Fibroblast of the conjunctiva (primary cell): ENCODE measurements around the gene ST6GALNAC6.
"Not testable (repeated sequence)": the region's sequence is repeated elsewhere in the genome, so short reads cannot be mapped to it uniquely, and the experiment has no call there.

Experiments
- DNase-seq: peaks from one replicate; pipeline ENCODE4 v3.0.0-alpha.2; 2010; ENCODE audit warnings: low read depth

ST6GALNAC6 gene

DNA sequence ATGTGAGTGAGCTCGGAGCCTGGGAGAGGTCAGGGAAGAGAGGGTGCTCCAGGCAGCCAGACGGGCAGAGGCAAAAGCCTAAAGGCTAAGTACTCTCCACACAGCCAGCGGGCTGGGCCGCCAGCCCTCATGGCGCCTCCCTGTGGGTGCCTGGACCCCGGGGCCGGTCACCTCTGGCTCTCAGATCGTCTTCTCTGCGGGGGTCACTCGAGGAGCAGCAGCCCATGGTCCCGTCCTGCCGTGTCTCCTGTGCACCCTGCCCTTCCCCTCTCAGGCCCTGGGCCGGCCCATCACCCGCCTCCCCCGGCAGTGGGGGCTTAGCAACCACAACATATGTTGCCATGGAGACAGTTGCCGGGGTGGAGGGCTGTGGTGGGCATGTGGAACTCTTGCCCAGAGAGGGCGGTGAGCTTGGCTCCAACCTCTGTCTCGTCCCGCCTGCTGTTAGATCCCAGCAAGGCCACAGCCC, 26.1 kb downstream of the ST6GALNAC6 start:
- DNase-seq: no peak

DNA sequence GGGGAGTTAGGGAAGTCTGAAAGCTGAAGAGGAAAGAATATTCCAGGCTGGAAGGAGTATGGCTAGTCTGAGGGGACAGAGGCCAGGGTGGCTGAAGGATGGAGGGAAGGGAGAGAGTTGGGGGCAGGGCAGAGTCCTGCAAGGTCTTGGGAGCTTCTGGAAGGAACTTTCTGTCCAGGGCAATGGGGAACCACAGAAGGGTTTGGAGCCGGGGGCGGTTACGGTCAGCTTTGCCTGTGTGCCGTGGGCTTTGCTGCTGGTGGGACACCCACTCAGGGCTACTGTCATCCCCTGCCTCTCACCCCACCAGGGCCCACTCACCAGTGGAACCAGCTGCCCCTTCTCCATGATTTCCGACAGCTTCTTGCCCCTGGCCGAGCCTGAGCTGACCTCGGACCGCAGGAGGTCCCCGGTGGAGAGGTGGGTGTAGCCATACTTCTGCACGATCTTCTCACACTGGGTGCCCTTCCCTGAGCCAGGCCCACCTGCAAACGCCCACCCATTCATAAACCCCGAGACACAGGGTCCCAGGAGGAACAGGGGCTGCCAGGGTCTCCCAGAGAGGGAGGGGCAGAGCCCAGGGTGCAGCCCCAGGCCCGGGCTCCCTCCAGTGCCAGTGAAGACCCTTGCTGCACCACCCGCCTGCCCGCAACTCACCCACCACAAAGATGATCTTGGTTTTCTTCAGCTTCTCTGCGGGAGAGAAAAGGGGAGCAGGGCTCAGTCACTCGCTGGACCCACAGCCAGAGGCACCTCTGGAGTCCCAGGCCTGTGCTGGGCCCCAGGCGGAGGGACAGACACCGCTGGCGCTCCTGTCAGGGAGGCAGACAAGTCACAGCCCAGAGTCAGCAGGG, 26.8 kb downstream of the ST6GALNAC6 start:
- DNase-seq: no peak

DNA sequence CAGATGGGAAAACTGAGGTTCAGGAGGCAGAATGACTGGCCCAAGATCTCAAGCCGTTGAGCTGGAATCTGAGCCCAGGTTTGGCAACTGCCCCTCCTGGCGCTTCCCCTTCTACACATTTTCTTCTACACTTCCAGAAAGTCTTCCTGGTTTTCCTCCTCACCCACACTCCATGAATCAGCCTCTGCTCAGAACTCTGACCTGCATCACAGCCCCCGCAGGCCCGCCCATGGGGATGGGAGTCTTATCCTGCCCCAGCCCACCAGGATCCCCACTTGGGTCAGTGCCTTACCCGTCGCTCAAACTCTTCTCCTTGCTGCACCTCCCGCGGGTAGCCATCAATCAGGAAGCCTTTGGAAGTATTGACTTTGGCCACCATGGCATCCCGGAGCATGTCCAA, 27.9 kb downstream of the ST6GALNAC6 start:
- no peak for DNase-seq

DNA sequence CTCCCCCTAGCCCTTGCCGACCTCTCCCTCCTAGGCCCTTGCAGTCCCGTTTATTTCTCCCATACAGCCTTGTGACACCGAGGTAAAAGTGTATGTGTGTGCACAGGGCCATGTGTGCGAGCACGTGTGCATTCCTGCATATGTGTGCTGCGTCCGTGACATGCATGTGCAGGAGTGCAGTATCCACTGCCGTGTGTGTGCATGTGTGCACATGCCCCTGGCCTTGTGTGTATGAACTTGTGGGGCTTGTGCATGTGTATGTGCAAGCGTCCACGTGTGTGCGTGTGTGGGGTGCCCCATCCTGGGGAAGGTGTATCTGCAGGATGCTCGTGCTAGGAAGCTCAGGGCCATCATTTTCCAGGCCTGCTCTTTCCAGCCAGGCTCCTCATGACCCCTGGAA, 28.5 kb downstream of the ST6GALNAC6 start:
- no peak for DNase-seq

DNA sequence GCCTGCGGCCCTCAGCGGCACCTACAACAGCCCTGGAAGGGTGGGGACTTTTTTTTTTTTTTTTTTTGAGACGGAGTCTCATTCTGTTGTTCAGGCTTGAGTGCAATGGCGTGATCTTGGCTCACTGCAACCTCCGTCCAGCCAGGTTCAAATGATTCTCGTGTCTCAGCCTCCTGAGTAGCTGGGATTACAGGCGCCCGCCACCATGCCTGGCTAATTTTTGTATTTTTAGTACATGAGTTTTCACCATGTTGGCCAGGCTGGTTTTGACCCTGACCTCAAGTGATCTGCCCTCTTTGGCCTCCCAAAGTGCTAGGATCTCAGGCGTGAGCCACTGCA, 29.3 kb downstream of the ST6GALNAC6 start:
- not testable (repeated sequence) for DNase-seq

DNA sequence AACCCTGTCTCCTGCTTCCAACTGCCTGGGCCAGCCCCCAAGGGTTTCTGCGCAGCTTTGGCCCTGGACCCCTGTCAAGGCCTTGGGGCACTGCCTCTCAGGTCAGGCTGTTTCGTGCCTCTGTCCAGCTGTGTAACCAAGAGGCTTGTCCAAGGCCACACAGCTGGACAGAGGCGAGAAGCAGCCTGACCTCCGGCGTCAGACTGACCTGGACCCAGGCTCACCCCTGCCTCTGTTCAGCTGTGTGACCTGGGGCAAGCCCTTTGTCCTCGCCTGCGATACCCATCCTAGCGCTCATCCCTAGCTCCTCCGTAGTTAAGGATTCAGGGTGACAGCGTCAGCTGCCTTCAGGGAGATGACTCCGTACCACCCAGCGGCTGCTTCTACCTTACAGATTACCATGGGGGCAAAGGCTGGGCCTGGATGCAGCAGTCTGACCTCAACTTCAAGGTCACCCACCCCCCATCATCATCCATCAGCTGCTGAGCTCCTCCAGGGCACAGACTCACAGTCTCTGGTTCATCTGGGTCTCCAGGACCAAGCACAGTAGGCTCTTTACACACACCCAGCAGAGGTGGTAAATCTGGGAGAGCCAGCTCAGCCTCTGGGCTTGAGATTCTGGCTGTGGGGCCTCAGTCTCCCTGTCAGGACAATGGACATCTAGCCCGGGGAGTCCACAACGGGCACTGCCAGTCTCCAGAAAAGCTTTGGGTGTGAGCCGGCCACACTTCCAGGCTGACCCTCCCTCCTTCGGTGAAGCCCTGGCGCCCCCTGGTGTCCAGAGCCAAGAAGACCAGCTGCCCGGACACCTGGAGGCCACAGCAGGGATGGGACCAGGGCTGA, 29.9 kb downstream of the ST6GALNAC6 start:
- peak; percentile 70 for DNase-seq

DNA sequence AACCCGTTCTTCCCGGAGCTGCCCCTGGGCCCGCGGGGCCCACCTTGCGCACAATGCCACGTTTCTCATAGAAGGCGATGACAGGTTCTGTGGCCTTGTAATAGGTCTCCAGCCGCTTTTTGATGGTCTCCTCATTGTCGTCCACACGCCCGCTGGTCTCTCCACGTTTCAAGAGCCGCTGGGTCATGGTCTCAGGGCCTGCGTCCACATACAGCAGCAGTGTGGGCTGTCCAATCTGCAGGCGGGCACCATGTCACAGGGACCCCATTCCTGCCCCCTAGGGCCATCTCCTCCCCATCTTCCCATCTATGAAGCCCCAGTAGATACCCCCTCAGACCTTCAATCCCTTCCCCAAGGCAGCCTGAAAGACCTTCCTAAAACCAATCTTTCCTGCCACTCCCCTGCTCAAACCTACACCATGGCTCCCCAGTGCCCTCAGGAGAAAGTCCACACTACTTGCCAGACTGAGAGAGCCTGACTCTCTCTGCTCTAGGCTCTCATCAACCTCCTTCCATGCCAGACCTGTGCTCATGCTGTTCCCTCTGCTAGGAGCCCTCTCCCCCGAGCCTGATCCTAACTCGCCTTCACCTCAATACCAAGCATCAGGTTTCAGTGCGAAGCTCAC, 31.0 kb downstream of the ST6GALNAC6 start:
- no peak for DNase-seq

DNA sequence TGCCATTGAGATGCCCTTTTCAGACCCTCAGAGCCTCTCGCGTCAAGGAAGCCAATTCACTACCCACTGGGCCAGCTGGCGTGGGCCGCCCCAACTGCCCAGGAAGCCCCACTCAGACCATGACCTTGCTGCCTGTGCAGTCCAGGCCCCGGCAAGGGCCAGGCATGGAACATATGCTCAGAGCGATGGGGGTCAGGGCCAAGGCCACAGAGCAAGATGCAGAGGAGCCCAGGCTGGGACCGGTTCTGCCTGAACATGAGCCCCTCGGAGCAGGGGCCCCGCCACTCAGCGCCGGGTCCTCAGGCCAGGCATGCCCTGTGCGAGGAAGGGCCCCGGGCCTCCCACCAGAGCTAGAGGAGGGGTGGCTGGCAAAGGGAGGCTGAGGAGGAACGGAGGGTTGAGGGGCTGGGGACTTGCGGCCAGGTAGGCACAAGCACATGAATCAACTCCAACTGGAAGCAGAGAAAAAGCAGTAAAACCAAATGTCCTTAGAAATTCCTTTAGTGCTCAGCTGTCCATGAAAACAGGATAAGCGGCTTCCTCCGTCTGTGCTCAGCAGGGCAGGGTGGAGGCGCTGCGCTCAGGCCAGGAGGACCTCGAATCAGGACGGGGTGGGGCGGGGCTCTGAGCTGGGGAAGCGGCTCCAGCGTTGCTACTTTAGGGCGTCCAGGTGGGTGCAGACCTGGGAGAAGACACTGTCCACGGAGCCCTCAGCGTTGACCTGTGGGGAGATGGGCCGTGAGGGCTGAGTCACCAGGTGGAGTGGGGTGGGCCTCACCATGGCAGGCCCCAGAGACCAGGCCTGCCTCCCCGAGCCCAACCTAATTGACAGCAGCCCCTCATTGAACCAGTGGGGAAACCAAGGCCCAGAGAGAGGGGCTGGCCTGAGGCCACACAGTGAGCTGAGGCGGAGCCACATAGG, 31.8 kb downstream of the ST6GALNAC6 start:
- no peak for DNase-seq

DNA sequence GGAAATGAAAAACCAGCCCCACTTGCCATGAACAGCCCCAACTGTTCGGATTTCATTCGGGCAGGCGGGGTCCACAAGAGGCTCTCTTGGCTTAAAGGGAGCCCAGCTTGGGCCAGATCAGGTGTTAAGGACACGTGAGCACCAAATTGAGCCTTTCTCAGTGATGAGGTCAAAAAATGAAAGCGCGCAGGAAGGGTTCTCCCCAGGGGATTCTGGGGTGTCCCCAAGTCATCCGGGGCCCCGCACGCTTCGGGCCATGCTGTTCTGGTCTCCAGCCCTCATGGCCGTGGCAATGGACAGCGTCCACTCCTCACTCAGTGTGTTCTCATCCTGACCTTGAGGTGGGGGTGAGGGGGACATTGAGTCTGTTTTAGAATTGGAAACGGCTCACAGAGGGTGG, 32.9 kb downstream of the ST6GALNAC6 start:
- no peak for DNase-seq

DNA sequence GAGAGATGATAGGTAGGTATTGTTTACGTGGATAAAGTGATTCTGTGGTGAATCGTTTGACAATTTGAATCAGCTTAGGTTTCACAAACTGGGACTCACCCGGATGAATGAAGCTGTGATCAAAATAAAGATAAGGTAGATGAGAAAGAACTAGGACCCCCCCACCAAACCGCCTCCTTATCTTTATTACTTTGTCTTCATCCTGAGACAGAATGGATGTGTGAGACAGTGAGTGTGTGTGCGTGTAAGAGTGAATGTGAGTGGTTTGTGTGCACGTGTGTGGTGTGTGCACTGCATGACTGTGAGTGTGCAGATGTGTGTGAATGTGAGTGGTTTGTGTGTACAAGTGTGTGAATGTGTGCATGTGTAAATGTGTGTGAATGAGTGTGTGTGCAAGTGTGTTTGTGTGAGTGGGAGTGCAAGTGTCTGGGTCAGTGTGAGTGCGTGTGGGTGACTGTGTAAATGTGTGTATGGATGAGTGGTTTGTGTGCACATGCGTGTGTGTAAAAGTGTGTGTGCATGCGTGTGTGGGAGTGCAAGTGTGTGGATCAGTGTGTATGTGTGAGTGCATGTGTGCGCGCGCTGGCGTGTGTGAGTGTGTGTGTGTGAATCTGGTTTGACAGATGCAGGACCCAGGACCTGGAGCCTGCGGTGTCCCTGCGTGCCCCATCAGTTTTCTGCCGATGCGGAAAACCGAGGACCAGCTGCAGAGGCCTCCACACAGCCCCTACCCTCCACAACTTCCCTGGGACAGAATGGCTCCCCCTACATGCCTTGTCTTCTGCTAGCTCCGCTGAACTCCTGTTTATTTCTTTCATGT, 33.5 kb downstream of the ST6GALNAC6 start:
- no peak for DNase-seq

DNA sequence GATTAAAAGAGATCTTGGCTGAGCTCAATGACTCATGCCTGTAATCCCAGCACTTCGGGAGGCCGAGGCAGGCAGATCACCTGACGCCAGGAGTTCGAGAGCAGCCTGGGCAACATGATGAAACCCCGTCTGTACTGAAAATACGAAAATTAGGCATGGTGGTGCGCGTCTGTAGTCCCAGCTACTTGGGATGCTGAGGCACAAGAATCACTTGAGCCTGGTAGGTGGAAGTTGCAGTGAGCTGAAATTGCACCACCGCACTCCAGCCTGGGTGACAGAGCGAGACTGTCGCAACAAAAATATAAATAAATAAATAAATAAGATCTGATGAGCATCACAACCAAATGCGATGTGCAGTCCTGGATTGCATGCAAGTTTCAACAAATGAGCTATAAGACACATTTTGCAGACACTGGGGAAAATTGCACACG, 36.2 kb downstream of the ST6GALNAC6 start:
- DNase-seq: no peak

DNA sequence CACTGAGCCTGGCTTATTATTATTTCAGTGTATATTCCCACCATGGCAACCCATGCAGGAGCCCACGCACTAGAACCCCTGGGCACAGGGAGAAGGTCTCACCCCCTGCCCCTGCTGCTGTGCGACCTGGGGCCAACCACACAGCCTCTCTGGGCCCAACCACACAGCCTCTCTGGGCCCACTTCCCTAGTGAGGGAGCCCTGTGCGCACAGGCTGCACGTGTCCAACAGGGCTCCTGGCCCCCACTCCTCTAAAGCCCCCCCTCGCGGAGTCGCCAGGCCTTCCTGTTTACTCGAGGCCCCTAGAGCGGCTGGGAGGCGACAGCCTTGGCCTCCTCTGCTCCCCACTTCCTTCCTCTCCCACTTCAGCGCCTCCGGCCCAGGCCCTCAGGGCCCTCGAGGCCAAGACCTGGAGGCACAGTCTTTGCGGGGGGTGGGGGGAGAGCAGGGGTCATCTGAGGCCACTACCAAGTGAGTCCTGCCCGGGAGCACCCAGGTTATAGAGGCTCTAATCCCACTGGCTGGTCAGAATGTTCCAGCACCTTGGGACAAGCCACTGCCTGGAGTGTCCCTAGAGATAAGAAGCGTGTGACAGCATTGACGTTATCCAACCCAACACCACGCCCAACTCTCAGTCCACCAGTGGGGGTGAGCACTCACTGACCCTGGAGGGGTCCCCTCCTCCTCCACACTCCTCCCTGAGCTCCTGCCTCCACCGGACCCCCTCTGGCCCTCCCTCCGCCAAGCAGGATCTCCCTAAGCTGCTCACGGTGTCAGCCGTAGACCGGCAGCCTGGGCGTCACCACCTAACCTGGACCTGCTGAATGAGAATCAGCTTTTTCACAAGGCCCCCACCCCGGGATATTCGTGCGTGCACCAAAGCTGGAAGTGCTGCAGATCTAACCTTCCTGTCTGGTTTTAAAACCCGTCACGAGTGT, 37.1 kb downstream of the ST6GALNAC6 start:
- DNase-seq: no peak

DNA sequence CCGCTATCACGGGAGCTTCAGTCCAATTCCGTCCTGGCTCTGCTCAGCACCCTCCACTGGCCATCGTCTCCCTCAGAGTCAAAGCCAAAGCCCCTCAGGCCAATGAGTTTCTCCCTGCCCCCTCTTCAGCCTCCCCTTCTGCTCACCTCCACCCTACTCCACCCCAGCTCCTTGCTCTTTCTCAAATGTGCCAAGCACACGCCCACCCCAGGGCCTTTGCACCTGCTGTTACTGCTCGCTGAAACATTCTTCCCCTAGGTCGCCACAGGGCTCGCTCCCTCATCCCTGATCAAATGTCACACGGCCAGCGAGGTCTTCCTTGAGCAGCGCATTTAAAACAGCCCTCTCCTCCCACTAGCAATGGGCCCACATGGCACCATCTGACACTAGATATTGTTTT, 38.6 kb downstream of the ST6GALNAC6 start:
- no peak for DNase-seq

DNA sequence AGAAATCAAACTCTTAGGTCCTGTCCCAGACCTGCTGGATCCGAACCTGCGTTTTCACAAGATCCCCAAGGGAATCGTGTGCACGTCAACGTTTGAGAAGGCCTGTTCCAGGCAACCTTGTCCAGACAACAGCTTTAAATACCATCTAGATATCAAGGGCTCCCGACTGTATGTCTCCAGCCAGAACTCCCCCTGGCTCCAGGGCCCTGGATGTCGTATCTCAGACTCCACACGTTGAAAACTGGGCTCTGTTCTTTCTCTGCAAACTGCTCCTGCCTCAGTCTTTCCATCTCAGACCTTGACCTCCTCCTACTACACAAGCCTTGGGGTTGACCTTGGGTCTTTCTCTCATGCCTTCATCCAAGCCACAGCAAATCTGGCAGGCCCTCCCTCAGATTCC, 39.1 kb downstream of the ST6GALNAC6 start:
- no peak for DNase-seq

DNA sequence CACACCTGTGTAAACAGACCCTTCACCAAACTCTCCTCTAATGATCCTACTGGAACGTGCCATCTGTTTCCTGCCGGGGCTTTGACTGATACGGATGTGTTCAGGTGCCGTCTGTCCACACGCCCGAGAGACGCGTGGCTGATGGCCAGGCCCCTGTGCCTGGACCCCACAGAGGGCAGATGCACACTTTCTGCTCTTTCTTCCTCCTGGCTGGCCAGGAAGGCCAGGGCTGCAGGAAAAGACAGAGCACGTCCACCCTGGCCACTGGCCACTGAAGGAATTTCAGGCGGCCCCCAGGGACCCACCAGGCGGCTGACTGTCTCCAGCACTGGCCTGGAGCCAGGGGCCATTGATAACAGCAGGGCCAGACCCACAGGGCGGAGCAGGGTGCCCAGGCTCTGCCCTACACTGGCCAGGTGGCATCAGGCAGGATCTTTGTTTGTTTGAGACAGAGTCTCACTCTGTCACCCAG, 41.3 kb downstream of the ST6GALNAC6 start:
- DNase-seq: no peak

DNA sequence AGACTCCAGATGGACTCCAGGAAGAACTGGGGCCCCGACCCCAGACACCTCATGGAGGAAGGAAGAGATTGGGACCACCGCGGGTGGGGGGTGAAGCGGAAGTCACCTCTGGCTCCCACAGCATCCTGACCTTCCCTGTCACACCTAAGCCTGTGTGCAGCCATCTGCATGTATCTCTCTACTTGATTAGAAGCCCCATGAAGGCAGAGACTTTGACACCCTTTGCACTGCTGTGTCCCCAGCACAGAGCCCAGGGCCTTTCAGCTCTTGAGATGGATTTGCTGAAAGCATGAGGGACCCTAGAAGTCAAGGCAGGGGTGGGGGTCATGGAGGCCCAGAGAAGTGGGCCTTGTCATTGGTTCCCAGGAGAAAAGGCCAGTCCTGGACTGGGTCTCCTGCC, 42.1 kb downstream of the ST6GALNAC6 start:
- DNase-seq: no peak

DNA sequence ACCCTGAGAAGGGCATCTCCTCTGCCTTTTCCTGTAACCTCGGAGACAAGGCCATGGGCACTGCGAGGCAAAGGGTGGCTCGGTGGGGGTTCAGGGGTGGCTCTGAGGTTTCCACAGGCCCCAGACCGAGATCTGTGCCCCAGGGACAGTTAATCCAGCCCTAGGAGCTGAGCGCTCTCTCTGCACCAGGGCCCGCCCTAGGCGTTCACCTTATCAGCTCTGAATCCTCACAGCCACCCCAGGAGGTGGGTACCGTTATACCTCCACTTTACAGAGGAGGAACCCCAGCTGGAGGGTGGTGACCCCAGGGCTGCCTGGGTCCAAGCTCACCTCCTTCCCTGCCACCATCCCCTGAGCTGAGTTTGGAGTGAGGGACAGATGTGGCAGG, 42.7 kb downstream of the ST6GALNAC6 start:
- DNase-seq: no peak

DNA sequence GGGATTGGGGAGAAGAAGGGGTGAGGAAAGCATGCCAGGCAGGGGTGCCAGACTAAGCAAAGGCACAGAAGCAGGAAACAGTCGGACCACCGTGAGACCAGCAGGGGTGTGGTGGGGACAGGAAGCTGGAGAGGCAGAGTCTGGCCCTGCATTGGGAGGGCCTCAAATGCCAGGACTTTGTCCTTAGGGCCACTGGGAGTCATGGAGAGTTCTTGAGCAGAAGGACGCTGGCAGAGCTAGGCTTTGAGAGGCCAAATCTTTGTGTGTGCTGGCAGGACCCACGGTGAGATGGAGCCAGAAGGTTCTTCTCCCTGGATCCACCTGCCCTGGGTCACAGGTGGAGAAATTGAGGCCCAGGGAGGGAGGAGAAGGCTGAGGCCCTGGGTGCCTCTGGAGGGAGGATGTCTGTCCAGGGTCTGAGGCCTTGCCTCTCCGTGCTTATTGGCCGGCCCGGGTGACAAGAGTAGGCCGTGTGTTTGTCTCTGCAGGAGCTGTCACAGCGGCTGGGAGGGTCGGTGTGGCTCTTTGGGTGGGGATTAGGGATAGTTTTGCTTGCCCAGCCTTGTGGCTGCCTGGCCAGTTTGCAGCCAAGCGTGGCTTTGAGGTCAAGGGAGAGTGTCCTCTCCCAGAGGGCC, 43.2 kb downstream of the ST6GALNAC6 start:
- no peak for DNase-seq

DNA sequence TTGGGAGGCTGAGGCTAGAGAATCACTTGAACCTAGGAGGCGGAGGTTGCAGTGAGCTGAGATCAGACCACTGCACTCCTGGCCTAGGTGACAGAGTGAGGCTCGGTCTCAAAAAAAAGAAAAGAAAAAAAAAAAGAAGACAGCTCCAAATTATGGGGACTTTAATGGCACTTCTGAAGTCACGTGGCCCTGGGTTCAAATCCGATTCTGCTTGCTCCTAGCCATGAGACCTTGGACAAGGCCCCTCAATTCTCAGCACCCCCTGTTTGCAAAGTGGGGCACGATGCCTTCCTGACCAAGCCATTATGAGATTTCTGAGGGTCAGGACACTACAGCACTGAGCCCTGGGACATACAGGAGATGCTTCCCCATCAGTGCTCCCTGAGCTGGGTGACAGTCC, 43.9 kb downstream of the ST6GALNAC6 start:
- DNase-seq: no peak
